Coronary artery (tissue), 2 donors: Measurements from ENCODE around the gene PDE8A.

Experiments used
- DNase-seq: peaks from one replicate; pipeline ENCODE4 v3.0.0-alpha.2; 2017; ENCODE audit warnings: low spot score
- H3K27ac ChIP-seq, 2 donors: fragments of 200-600 bp; sonication (generic); one replicate each; pipeline ENCODE4 v1.5.1; 2016 to 2019
- H3K4me3 ChIP-seq: fragments of 200-600 bp; sonication (generic); 2 replicates; pipeline ENCODE4 v1.5.1; 2016; ENCODE audit warnings: mild to moderate bottlenecking, moderate library complexity
- TF ChIP-seq, protein P1 (sequence below): fragments of 200-600 bp; sonication (generic); IDR thresholded peaks from one replicate; pipeline ENCODE4 v1.5.1; 2019; ENCODE audit warnings: antibody characterized with exemption

Gene PDE8A

DNA sequence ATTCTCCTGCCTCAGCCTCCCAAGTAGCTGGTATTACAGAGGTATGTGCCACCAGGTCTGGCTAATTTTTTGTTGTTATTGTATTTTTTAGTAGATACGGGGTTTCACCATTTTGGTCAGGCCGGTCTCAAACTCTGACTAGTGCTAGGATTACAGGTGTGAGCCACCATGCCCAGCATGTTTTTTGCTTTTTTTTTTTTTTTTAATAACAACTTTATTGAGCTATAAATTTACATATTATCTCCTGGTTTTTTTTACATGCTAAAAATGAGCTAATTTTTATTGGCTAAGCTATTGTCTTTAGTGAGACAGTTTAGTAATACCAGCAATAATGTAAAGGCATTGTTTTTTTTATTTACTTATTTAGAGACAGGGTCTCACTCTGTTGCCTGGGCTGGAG is 105.2 kb downstream of the PDE8A start:
- TF ChIP-seq, protein P1, sequence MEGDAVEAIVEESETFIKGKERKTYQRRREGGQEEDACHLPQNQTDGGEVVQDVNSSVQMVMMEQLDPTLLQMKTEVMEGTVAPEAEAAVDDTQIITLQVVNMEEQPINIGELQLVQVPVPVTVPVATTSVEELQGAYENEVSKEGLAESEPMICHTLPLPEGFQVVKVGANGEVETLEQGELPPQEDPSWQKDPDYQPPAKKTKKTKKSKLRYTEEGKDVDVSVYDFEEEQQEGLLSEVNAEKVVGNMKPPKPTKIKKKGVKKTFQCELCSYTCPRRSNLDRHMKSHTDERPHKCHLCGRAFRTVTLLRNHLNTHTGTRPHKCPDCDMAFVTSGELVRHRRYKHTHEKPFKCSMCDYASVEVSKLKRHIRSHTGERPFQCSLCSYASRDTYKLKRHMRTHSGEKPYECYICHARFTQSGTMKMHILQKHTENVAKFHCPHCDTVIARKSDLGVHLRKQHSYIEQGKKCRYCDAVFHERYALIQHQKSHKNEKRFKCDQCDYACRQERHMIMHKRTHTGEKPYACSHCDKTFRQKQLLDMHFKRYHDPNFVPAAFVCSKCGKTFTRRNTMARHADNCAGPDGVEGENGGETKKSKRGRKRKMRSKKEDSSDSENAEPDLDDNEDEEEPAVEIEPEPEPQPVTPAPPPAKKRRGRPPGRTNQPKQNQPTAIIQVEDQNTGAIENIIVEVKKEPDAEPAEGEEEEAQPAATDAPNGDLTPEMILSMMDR: no peak
- no peak for DNase-seq
- Histone ChIP-seq H3K4me3 (no peak overlapping the region), H3K27ac (no peak overlapping the region)

DNA sequence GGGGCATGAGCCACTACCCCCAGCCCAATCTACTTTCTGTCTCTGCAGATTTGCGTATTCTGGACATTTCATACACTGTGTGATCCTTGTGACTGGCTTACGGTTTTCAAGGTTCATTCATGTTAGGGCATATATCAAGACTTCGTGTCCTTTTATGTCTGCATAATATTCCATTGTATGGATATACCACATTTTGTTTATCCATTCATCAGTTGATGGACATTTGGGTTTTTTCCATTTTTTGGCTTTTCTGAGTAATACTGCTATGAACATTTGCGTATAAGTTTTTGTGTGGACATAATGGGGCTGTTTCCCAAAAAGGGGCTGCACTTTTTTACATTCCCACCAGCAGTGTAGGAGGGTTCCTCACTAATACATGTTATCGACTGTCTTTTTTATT is 106.6 kb downstream of the PDE8A start:
- DNase-seq: no peak
- TF ChIP-seq, protein P1: no peak
- Histone ChIP-seq H3K27ac (no peak overlapping the region), H3K4me3 (no peak overlapping the region)

DNA sequence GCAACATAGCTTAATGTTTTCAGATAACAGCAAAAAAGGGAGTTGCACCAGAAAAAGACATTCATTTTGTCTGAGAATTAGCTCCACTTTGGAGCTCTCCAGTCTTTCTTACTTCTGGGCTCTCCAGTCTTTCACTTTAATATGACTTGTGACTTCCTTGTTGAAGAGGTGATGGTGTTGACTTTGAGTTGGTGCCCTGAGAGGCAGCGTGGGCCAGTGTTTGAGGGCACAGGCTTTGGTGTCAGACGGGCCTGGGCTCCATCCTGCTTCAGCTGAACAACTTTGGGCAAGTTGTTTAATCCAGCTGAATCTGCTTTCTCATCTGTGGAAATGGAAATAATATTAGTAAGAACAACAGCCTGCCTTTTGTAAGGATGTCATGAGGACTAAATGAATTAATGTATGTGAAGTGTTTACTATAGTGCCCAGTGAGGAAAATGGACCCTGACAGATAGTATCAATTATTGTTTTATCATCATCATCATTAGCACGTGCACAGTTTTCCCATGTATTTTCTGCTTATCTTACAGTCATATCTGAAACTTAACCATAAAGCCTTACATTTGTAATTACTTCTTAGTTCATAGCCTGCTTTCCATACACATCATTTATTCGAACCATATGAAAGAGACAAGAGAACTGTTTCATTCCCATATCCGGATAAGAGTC is 108.4 kb downstream of the PDE8A start:
- TF ChIP-seq, protein P1: no peak
- no peak overlapping the region for H3K27ac ChIP-seq
- no peak overlapping the region for H3K4me3 ChIP-seq
- no peak for DNase-seq

DNA sequence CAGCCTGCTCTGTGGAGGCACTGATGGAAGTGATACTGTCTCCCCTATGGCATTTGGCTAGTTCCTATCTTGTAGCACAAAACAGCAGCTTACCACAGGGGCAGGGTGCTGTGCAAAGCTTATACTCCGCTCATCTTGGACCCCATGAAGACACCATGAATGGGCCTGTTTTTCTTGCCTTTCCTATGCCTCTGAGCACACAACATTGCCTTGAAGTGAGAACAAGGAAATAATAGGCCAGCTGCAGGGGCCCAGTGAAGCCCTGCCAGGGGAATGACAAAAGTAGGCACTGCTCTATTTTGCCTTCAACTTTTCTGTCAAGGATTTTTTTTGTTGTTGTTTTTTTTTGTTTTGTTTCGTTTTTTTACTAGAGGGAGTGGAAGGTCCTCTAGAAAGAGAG is 110.3 kb downstream of the PDE8A start:
- TF ChIP-seq, protein P1: no peak
- no peak overlapping the region for H3K27ac ChIP-seq
- H3K4me3 ChIP-seq: no peak overlapping the region
- no peak for DNase-seq

DNA sequence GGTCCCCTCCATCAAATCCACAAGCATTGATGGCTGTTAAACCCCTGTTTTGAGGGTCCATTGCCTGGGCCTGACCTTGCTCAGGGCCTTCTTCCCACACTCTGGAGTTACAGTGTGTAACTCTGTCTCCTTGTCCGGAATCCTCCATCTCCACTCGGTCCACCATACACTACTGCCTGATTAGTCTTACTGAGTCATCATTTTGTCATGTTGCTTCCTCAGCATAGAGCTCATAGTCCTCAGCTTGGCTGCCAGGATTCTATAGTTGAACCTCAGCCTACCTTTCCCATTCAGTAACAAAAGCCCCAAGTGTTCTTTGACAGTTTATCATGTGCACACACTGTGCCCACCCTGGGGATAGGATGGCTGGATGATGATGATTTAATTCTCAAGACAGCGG is 113.0 kb downstream of the PDE8A start:
- TF ChIP-seq, protein P1: no peak
- no peak overlapping the region for H3K27ac ChIP-seq

DNA sequence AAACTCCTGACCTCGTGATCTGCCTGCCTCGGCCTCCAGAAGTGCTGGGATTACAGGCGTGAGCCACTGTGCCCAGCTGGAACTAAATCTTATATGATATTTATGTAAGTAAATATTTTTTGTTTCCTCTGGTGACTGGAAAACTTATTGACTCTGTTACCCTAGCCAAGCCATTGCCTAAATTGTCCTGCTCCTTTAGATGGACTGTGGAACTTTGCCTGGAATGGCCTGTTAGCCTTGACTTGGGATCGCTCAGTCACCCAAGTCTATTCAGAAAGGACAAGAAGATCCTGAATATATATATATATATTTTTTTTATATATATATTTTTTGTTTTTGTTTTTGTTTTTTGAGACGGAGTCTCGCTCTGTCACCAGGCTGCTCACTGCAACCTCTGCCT is 113.9 kb downstream of the PDE8A start:
- TF ChIP-seq, protein P1: no peak
- DNase-seq: no peak
- Histone ChIP-seq H3K4me3 (no peak overlapping the region), H3K27ac (no peak overlapping the region)

More for the DNA sequence above, 113.0 kb downstream of the PDE8A start:
- no peak overlapping the region for H3K4me3 ChIP-seq
- DNase-seq: no peak

DNA sequence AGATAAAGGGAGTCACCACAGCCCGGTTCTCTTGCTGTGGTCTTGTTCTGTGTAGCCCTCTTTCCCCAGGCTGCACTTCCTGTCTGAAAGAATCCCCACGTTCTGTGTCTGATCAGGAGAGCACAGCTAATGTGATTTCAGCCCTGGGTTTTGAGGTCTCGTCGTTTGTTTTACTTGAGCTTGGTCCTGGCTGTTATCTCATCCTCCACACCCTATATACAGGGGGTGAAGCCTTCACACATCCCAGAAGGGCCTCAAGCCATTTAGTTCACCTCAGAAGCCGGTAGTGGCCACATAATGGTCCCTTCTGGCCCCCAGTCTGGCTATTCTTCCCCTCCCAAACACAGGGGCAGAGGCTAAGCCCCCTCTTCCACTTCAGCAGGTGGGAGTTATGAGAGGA is 115.6 kb downstream of the PDE8A start:
- Histone ChIP-seq H3K27ac (no peak overlapping the region), H3K4me3 (no peak overlapping the region)
- no peak for DNase-seq
- TF ChIP-seq, protein P1: no peak
